ENCODE data around the gene UBE2D4.
"Not testable (repeated sequence)": the region's sequence is repeated elsewhere in the genome, so short reads cannot be mapped to it uniquely, and the experiment has no call there.

UBE2D4 gene

GRCh38 chr7:43960933-43961332 lies 34.7 kb downstream of the UBE2D4 start:
- no peak for DNase-seq (ENCODE audit: low read depth in 3 of 3, low spot score in 1 of 3)

GRCh38 chr7:43966392-43966791 lies 40.2 kb downstream of the UBE2D4 start:
- not testable (repeated sequence) for DNase-seq (ENCODE audit: low read depth in 3 of 3, low spot score in 1 of 3)

- DNase-seq (ENCODE audit: low read depth in 3 of 3, low spot score in 1 of 3), result not testable (repeated sequence)
These were observed 42.2 kb downstream of the UBE2D4 start for GRCh38 chr7:43968172-43969040.

GRCh38 chr7:43969586-43969985 lies 43.4 kb downstream of the UBE2D4 start:
- not testable (repeated sequence) for DNase-seq (ENCODE audit: low read depth in 3 of 3, low spot score in 1 of 3)

GRCh38 chr7:43970698-43971097 lies 44.5 kb downstream of the UBE2D4 start:
- not testable (repeated sequence) for DNase-seq (ENCODE audit: low read depth in 3 of 3, low spot score in 1 of 3)

GRCh38 chr7:43974033-43974573 lies 47.9 kb downstream of the UBE2D4 start:
- not testable (repeated sequence) for DNase-seq (ENCODE audit: low read depth in 3 of 3, low spot score in 1 of 3)

- not testable (repeated sequence) for DNase-seq (ENCODE audit: low read depth in 3 of 3, low spot score in 1 of 3)
These were observed 48.7 kb downstream of the UBE2D4 start for GRCh38 chr7:43974725-43975482.

GRCh38 chr7:43977525-43977924 lies 51.3 kb downstream of the UBE2D4 start:
- DNase-seq (ENCODE audit: low read depth in 3 of 3, low spot score in 1 of 3), result no peak

- not testable (repeated sequence) for DNase-seq (ENCODE audit: low read depth in 3 of 3, low spot score in 1 of 3)
These were observed 51.9 kb downstream of the UBE2D4 start for GRCh38 chr7:43978102-43978501.

- DNase-seq (ENCODE audit: low read depth in 3 of 3, low spot score in 1 of 3), result not testable (repeated sequence)
These were observed 56.6 kb downstream of the UBE2D4 start for GRCh38 chr7:43982848-43983247.

- DNase-seq (ENCODE audit: low read depth in 3 of 3, low spot score in 1 of 3), result not testable (repeated sequence)
These were observed 57.5 kb downstream of the UBE2D4 start for GRCh38 chr7:43983736-43984135.

GRCh38 chr7:43985904-43986864 lies 59.9 kb downstream of the UBE2D4 start:
- DNase-seq (ENCODE audit: low read depth in 3 of 3, low spot score in 1 of 3), result peak; percentile 43 to 87 (median 71)

GRCh38 chr7:43987476-43987875 lies 61.2 kb downstream of the UBE2D4 start:
- DNase-seq (ENCODE audit: low read depth in 3 of 3, low spot score in 1 of 3), result not testable (repeated sequence)

GRCh38 chr7:43990011-43990585 lies 63.9 kb downstream of the UBE2D4 start:
- not testable (repeated sequence) for DNase-seq (ENCODE audit: low read depth in 3 of 3, low spot score in 1 of 3)

- not testable (repeated sequence) for DNase-seq (ENCODE audit: low read depth in 3 of 3, low spot score in 1 of 3)
These were observed 64.6 kb downstream of the UBE2D4 start for GRCh38 chr7:43990829-43991228.

- DNase-seq (ENCODE audit: low read depth in 3 of 3, low spot score in 1 of 3), result not testable (repeated sequence)
These were observed 66.7 kb downstream of the UBE2D4 start for GRCh38 chr7:43992896-43993295.

- not testable (repeated sequence) for DNase-seq (ENCODE audit: low read depth in 3 of 3, low spot score in 1 of 3)
These were observed 68.4 kb downstream of the UBE2D4 start for GRCh38 chr7:43994681-43995080.

GRCh38 chr7:43997532-43997931 lies 71.3 kb downstream of the UBE2D4 start, which contains the start of gene SPDYE1:
Gene SPDYE1, plus strand, starts transcription at chr7:43997897. Its CDS starts 2,053 bp downstream, at chr7:43999950.
- DNase-seq (ENCODE audit: low read depth in 3 of 3, low spot score in 1 of 3), result not testable (repeated sequence)
